GM12878 (cell line): Measurements from ENCODE around the gene NRAS. TPM values are rescaled to one million over a fixed set of nuclear protein-coding genes. Genes with fewer than 3 reads are reported as not detected.

Experiments used
- ATAC-seq: fragments of 200-7000 bp; cut with Tn5 transposase; 3 replicates; pipeline ENCODE4 v1.9.1; 2020; ENCODE audit warnings: mild to moderate bottlenecking, moderate library complexity
- BruUV-seq: library from RNA; stranded (reverse); fragments of 400-500 nt; replicated peaks from 2 replicates; lab custom pipeline; 2021; lab: Mats Ljungman, UMichigan
- CTCF ChIA-PET: fragments of 300-600 bp; sonication (Branson Sonifier 250); formaldehyde crosslinking; extraction: SDS; loops from one replicate; lab custom pipeline; 2021; ENCODE audit warnings: inconsistent platforms; lab: Yijun Ruan, JAX
- POLR2A ChIA-PET: fragments of 350-600 bp; formaldehyde crosslinking; extraction: SDS; loops from one replicate; lab custom pipeline; 2021; ENCODE audit warnings: inconsistent platforms; lab: Charles Lee
- RAD21 ChIA-PET: fragments of 300-600 bp; sonication (Branson Sonifier 250); formaldehyde crosslinking; loops from one replicate; lab custom pipeline; 2023; ENCODE audit warnings: antibody characterized with exemption; ENCODE audit not compliant: unreplicated experiment; lab: Charles Lee
- SMC1A ChIA-PET: fragments of 300-600 bp; sonication (Branson Sonifier 250); formaldehyde crosslinking; loops from one replicate; lab custom pipeline; 2023; ENCODE audit not compliant: unreplicated experiment, uncharacterized antibody; lab: Charles Lee
- DNase-seq: peaks from one replicate; pipeline ENCODE4 v3.0.0-alpha.2; 2011; ENCODE audit warnings: low read depth, low spot score
- FAIRE-seq: peaks from 3 replicates; lab custom pipeline; 2011; peaks lifted over from hg19 to GRCh38; lab: Jason Lieb, UNC
- H2AFZ ChIP-seq: 2 replicates; pipeline ENCODE4 v1.6.0; 2011; ENCODE audit warnings: low read depth, low read length, control low read depth; ENCODE audit not compliant: control insufficient read depth
- H3K27ac ChIP-seq: 2 replicates; pipeline ENCODE4 v1.5.1; 2011; ENCODE audit warnings: control low read depth; ENCODE audit not compliant: control insufficient read depth, insufficient read depth
- H3K27me3 ChIP-seq, 2 experiments: replicated peaks in 1 of 2; 2 replicates each; pipeline versions ENCODE4 v1.6.0 to v1.6.1; 2011; ENCODE audit warnings: low read length in 1 of 2; ENCODE audit not compliant: control insufficient read depth in 2 of 2, insufficient read depth in 2 of 2
- H3K36me3 ChIP-seq, 2 experiments: 2 replicates each; pipeline ENCODE4 v1.5.1; 2011; ENCODE audit warnings: low read length in 1 of 2; ENCODE audit not compliant: control insufficient read depth in 2 of 2, insufficient read depth in 2 of 2
- H3K4me1 ChIP-seq: 2 replicates; pipeline ENCODE4 v1.6.1; 2011; ENCODE audit warnings: mild to moderate bottlenecking, low read length, moderate library complexity, mixed read lengths; ENCODE audit not compliant: control insufficient read depth, insufficient read depth
- H3K4me2 ChIP-seq: 2 replicates; pipeline ENCODE4 v1.6.0; 2011; ENCODE audit warnings: control low read depth; ENCODE audit not compliant: control insufficient read depth, insufficient read depth
- H3K4me3 ChIP-seq: fragments of 200-600 bp; sonication (generic); 2 replicates; pipeline ENCODE4 v1.5.1; 2016
- H3K79me2 ChIP-seq: 2 replicates; pipeline ENCODE4 v1.6.0; 2011; ENCODE audit warnings: low read length; ENCODE audit not compliant: control insufficient read depth, insufficient read depth
- H3K9ac ChIP-seq: 2 replicates; pipeline ENCODE4 v1.8.0; 2011; ENCODE audit warnings: low read length, control low read depth, mixed read lengths; ENCODE audit not compliant: control insufficient read depth, insufficient read depth
- H3K9me3 ChIP-seq: replicated peaks from 3 replicates; pipeline ENCODE4 v1.5.1; 2011; ENCODE audit warnings: mild to moderate bottlenecking, low read length; ENCODE audit not compliant: control insufficient read depth, insufficient read depth
- H4K20me1 ChIP-seq: 2 replicates; pipeline ENCODE4 v1.6.0; 2011; ENCODE audit not compliant: control insufficient read depth, insufficient read depth
- BACH1 ChIP-seq: fragments of 450-650 bp; IDR thresholded peaks from 2 replicates; pipeline ENCODE4 v1.6.1; 2017; ENCODE audit warnings: mild to moderate bottlenecking, borderline replicate concordance
- CBX5 ChIP-seq: sonication (generic); IDR thresholded peaks from 2 replicates; pipeline ENCODE4 v1.6.1; 2016; ENCODE audit warnings: low read depth, moderate library complexity, mild to moderate bottlenecking, inconsistent platforms
- HSF1 ChIP-seq: fragments of 150-350 bp; IDR thresholded peaks from 2 replicates; pipeline ENCODE4 v1.6.1; 2014; ENCODE audit warnings: mild to moderate bottlenecking, low read depth, low read length
- KDM1A ChIP-seq: fragments of 200-600 bp; sonication (generic); IDR thresholded peaks from 2 replicates; pipeline ENCODE4 v1.6.1; 2016; ENCODE audit warnings: borderline replicate concordance
- MXI1 ChIP-seq: fragments of 150-350 bp; IDR thresholded peaks from 2 replicates; pipeline ENCODE4 v1.6.1; 2011; ENCODE audit warnings: low read depth, mild to moderate bottlenecking, inconsistent platforms, low read length, improper control_type of control experiment
- MYC ChIP-seq: IDR thresholded peaks from 2 replicates; pipeline ENCODE4 v1.6.1; 2011; ENCODE audit warnings: mild to moderate bottlenecking, low read length, moderate library complexity, inconsistent platforms; ENCODE audit not compliant: insufficient read depth, insufficient replicate concordance, insufficient read length, severe bottlenecking
- NR2C2 ChIP-seq: IDR thresholded peaks from 2 replicates; pipeline ENCODE4 v1.6.1; 2011; ENCODE audit warnings: borderline replicate concordance, low read depth; ENCODE audit not compliant: control insufficient read depth, insufficient read length
- SIX5 ChIP-seq: IDR thresholded peaks from 2 replicates; pipeline ENCODE4 v1.6.1; 2011; ENCODE audit warnings: mild to moderate bottlenecking, low read depth, low read length, moderate library complexity; ENCODE audit not compliant: severe bottlenecking
- SMAD5 ChIP-seq: IDR thresholded peaks from 2 replicates; pipeline ENCODE4 v1.6.1; 2016; ENCODE audit warnings: antibody characterized with exemption, low read depth
- SPI1 ChIP-seq: IDR thresholded peaks from 2 replicates; pipeline ENCODE4 v1.6.1; 2011; ENCODE audit warnings: low read depth, mild to moderate bottlenecking, low read length, moderate library complexity, borderline replicate concordance; ENCODE audit not compliant: insufficient read depth
- TARDBP ChIP-seq: IDR thresholded peaks from 2 replicates; pipeline ENCODE4 v1.6.1; 2016; ENCODE audit warnings: borderline replicate concordance
- ZNF24 ChIP-seq: fragments of 450-650 bp; IDR thresholded peaks from 2 replicates; pipeline ENCODE4 v1.6.1; 2017; ENCODE audit warnings: antibody characterized with exemption, mild to moderate bottlenecking
- ZNF274 ChIP-seq: IDR thresholded peaks from one replicate; pipeline ENCODE4 v1.8.0; 2011; ENCODE audit not compliant: insufficient read length, insufficient read depth
- WGBS: methylation state at CpG from one replicate; pipeline ENCODE4 v1.1.6; 2016; ENCODE audit warnings: low lambda C conversion rate; ENCODE audit not compliant: insufficient replicate concordance, insufficient coverage; ENCODE audit errors: missing lambda C conversion rate; 5-methylcytosine and 5-hydroxymethylcytosine counted together
- in situ Hi-C: fragments of 300-500 bp; cut with MboI; formaldehyde crosslinking; loops from 9 replicates; pipeline ENCODE4 v1.14.3; 2018; ENCODE audit warnings: mixed read lengths
- intact Hi-C: fragments of 100-400 bp; cut with micrococcal nuclease; formaldehyde crosslinking; loops from one replicate; pipeline ENCODE4 v1.14.2; 2022; ENCODE audit not compliant: unreplicated experiment
- polyA plus RNA-seq, 11 experiments: library from polyadenylated mRNA; depleted of rRNA in 4 of 11; unstranded in 6 of 11; stranded (reverse) in 5 of 11; fragments of >200 nt; fragmentation: Nextera tagmentation in 4 of 11; fragmentation: Illumina TruSeq in 1 of 11; extraction: Ambion mirVana in 4 of 11; extraction: Trizol in 1 of 11; gene quantifications; 1 replicate in 1 of 11; 2 replicates in 10 of 11; pipeline versions ENCODE4 v1.2.1 to v1.2.3, GENCODE V29; 2011 to 2016; ENCODE audit warnings: inconsistent platforms in 2 of 11, missing spikeins in 2 of 11, low read depth in 1 of 11
- total RNA-seq, 4 experiments: library from RNA; depleted of rRNA in 3 of 4; stranded (reverse); fragments of >200 nt in 3 of 4; fragmentation: Illumina TruSeq in 1 of 4; extraction: Trizol in 1 of 4; gene quantifications; 2 replicates each; pipeline versions ENCODE4 v1.2.1 to v1.2.3, GENCODE V29; 2013 to 2021
- TF ChIP-seq, protein P1 (sequence below), 3 experiments: IDR thresholded peaks in 2 of 3; conservative IDR thresholded peaks in 1 of 3; 2 replicates each; pipeline ENCODE4 v1.5.1; 2011; ENCODE audit warnings: low read depth in 3 of 3, low read length in 3 of 3, mild to moderate bottlenecking in 3 of 3, control low read depth in 2 of 3, moderate library complexity in 2 of 3, inconsistent platforms in 1 of 3, mixed read lengths in 1 of 3; ENCODE audit not compliant: control insufficient read depth in 2 of 3, insufficient read depth in 1 of 3; ENCODE audit errors: extremely low read depth in 1 of 3

The NRAS gene
- total and polyA plus RNA-seq, 10 of the 15 experiments (the other 5 are each of a cell fraction or from before 2014, with no cell fraction given), result 31.7 to 73.2 (median 66.2) TPM

DNA sequence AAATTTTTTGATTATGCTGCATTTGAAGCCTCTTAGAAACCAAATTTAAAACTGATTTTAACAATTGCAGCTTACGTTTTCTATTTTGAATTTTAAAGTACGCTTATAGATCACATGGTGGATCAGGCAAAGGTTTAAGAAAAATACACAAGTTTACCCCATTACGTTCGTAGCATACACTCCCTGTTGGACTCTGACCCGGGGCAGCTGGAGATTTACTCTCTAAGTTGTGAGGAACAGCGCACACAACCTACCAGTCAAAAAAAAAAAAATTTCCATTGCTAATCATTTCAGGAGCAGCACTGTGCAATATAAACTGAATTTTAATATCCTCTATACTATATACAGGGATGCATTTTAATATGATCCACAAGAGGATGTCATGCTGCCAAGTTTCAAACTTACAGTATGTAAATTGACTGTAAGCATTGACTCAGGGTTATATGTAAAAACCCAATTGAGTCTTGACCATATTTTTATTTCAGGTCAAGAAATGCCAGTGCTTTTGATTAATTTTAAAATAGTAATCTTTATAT, 20.8 kb upstream of the NRAS start:
- Histone ChIP-seq H3K4me1 (no peaks in the 10 kb centered on the region), H3K4me2 (no peak overlapping the region), H3K27me3 (no peaks in the 10 kb centered on the region), H3K9me3 (no peaks in the 10 kb centered on the region), H2AFZ (no peak overlapping the region), H3K4me3 (no peak overlapping the region), H3K9ac (no peak overlapping the region), H3K79me2 (peaks cover 21% of the 10 kb centered on the region), H3K27ac (no peak overlapping the region), H4K20me1 (no peaks in the 10 kb centered on the region; the same call in 1 of the 2 replicates), H3K36me3 (peaks cover 4 to 51% of the 10 kb centered on the region in 2 experiments)
- ChIA-PET POLR2A (interaction anchor here (1.1 to 1.3 kb wide), 2 partner anchors 17 to 20 kb away, joined by 3 read pairs; partner anchors contain the start of gene CSDE1), RAD21 (no interaction called here), SMC1A (no interaction called here), CTCF (interaction anchor here (2.2 kb wide), 1 partner anchor 13 kb away, joined by 14 read pairs; no protein-coding TSS in a partner anchor)
- no peak for TF ChIP-seq SIX5
- no peak for TF ChIP-seq CBX5
- no peak for TF ChIP-seq NR2C2
- TF ChIP-seq TARDBP, result no peak
- no peak for TF ChIP-seq ZNF24
- no peak for TF ChIP-seq ZNF274
- no peak for TF ChIP-seq BACH1
- no peak for TF ChIP-seq SMAD5
- TF ChIP-seq MXI1, result no peak
- no peak for TF ChIP-seq KDM1A
- no peak for TF ChIP-seq SPI1
- no peak for TF ChIP-seq MYC
- no peak for TF ChIP-seq HSF1
- TF ChIP-seq, protein P1, sequence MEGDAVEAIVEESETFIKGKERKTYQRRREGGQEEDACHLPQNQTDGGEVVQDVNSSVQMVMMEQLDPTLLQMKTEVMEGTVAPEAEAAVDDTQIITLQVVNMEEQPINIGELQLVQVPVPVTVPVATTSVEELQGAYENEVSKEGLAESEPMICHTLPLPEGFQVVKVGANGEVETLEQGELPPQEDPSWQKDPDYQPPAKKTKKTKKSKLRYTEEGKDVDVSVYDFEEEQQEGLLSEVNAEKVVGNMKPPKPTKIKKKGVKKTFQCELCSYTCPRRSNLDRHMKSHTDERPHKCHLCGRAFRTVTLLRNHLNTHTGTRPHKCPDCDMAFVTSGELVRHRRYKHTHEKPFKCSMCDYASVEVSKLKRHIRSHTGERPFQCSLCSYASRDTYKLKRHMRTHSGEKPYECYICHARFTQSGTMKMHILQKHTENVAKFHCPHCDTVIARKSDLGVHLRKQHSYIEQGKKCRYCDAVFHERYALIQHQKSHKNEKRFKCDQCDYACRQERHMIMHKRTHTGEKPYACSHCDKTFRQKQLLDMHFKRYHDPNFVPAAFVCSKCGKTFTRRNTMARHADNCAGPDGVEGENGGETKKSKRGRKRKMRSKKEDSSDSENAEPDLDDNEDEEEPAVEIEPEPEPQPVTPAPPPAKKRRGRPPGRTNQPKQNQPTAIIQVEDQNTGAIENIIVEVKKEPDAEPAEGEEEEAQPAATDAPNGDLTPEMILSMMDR (IDR thresholded peaks at IDR 0.05 in 2 of 3, conservative IDR thresholded peaks at IDR 0.05 in 1 of 3; ENCODE audit: control insufficient read depth in 2 of 3, extremely low read depth in 1 of 3, insufficient read depth in 1 of 3, low read depth in 3 of 3, low read length in 3 of 3), result no peak
- in situ Hi-C loops, result loop anchor here (25.0 kb wide), 1 partner anchor 1775 kb away; the partner anchor contains the start of gene SLC16A1
- 95% methylated on average over 6 of the region's 6 CpGs for WGBS
- FAIRE-seq, result no peak
- intact Hi-C loops, result no loop called here
- BruUV-seq, result no TSS peak
- no peak for ATAC-seq
- no peak for DNase-seq
